ENCODE results near the gene MALL.
"Not testable (repeated sequence)": the region's sequence is repeated elsewhere in the genome, so short reads cannot be mapped to it uniquely, and the experiment has no call there.

Gene MALL

GRCh38 chr2:110049769-110050168 lies 65.9 kb downstream of the MALL start:
- DNase-seq, result not testable (repeated sequence)

DNA sequence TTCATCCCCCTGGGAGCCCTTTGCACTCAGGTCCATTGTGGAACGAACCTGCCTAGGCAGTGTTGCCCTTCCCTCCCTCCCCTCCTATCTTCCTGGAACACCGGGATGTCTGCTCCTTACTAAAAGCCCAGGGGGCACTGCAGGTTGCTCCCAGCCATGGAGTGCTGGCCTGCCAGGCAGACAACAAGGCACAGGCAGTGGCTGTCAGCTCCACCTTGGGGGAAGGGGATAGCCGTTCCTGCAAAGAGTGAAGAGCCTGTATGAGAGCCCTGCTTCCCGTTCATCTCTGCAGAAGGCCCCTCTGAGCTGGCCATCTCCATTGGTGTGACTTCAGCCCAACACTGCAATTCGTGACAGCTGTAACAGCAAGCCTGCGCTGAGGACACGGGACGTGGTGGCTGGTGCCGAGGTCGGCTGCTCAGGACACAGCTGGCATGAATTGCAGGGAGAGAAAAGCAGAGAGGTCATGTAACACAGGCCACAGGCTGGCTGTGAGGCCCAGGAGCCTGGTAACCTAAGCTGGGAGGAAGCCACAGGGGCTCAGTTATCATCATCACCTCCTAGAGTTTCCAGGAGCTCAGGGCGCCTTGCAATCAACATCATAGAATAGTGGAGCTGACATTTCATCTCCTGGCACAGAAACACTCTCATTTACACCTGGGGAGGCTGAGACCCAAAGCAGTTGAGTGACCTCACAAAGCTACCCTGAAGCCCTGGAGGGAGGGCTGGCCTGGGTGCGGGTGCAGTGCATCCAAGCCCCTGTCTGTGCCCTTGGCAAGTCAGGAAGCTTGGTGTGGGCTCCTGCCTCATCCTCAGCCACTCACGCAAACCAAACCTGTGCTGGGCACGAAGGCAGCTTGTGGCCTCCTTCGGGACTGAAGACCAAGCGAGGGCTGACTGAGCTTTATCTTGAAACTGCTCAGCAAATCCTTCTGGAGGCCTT lies 67.1 kb downstream of the MALL start:
- not testable (repeated sequence) for DNase-seq

DNA sequence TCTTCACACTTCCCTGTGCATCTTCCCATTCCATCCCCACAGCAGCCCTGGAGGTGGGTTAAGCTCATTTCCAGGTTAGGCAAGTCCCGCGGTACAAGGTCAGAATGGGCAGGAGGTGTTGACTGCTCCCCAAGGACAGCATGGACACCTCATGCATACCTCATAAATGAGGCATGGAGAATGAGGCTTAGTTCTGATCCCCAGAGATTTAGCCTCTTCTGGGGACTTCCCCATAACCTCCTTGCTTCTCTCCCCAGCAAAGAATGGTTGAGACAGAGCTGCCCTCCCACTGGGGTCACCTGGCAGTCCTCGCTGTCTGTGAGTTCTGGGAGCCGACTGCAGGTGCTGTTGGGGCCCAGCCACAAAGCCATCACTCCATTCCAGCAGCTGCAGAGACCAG lies 68.4 kb downstream of the MALL start:
- not testable (repeated sequence) for DNase-seq

DNA sequence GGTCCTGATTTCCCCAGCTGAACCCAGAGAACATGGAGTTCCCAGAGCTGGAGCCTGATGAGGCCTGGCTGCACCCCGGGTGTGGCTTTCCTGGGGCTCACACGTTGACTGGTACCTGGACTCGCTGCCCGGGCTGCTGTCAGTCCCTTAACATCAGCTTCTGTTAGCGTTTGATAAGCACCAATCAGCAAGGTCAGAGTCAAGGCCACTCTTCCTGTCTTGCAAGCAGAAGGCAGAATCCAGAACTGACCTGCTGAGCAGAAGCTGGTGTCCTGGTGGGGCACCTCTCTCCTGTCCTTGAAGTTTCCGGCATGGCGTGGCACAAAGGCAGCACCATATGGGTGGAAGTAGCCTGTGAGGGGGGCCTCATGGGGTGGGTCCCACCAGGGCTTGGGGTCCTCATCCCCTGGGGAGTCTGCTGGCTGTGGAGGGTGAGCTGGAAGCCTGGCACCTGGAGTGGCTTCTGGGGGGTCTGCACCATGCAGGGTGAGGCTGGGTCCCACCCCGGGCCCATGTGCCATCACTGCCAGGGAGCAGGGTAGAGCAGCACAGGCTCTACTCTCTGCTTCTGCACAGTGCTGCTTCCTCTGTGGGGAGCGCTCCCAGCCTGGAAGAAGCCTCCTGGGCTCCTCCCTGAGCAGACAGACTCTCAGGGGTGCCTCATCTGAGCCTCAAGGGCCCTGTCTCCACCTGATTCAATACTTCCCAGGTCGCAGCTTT lies 73.5 kb downstream of the MALL start:
- not testable (repeated sequence) for DNase-seq

GRCh38 chr2:110037336-110037735 lies 78.3 kb downstream of the MALL start:
- not testable (repeated sequence) for DNase-seq

DNA sequence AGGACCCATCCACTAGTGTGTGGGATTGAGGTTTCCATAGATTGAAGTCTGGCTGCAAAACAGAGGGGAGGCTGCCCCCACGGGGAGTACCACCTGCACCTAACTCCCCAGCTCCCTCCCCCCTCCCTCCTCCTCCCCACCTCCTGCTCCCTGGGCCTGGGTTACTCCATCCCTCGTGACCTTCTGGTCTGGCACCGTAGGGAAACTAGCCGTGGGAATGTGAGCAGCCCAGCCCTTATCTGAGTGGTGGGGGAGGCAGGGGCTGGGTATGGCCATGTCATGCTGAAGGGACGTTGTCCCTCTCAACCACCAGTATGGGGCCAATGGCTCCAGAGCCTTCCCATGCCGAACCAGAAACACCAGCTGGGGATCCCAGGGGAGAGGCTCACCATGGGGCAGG lies 80.2 kb downstream of the MALL start:
- DNase-seq, result not testable (repeated sequence)

DNA sequence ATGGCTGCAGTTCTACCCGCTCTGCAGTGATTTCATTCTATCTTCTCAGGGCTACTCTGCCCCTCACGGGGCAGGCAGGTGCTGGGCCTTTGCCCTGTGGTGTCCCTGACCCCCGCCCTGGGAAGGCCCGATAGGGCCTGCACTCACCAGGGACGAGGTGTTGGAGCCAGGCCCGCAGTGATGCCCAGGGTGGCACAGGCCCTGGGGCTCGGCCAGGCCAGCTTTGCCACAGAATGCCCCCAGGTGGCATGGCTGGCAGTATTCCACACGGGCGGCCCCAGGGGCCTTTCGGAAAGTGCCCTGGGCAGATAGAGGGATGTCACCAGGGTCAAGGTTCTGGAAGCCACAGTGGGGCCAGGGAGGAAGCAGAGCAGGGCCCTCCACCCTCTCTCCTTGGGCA lies 80.7 kb downstream of the MALL start:
- not testable (repeated sequence) for DNase-seq
